ENCODE data around the gene ANKS6. TPM values are rescaled to one million over a fixed set of nuclear protein-coding genes. Genes with fewer than 3 reads are reported as not detected.

Gene ANKS6
- total and polyA plus RNA-seq, 9 of the 15 experiments (the other 6 are each of a cell fraction or from before 2014, with no cell fraction given): 9.9 to 74.5 (median 36.9) TPM

DNA sequence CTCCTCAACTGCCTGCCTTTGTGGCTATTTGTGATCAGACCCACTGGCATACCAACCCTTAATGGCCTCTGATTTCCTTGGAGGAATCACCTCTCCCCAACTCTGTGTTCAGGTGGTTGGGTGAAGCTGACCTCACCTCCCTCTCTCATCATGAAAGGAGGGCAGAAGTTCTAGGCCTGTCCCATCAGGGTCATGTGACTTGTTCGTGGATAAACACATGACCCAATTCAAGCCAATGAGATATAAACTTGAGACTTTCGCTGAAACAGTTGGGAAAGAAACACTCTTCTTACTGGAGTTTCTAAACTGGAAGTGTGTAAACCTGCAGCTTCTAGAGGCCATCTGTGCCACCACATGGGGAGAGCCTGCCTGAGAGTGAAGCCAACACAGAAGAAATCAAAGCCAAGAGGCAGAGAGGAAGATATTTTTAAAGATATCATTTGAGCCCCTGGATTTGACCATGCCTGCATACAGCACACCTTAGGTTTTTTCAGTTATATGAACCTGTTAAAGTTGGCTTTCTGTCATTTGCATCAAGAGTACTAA is 93.4 kb downstream of the ANKS6 start (continued):
- TF ChIP-seq, protein P1, sequence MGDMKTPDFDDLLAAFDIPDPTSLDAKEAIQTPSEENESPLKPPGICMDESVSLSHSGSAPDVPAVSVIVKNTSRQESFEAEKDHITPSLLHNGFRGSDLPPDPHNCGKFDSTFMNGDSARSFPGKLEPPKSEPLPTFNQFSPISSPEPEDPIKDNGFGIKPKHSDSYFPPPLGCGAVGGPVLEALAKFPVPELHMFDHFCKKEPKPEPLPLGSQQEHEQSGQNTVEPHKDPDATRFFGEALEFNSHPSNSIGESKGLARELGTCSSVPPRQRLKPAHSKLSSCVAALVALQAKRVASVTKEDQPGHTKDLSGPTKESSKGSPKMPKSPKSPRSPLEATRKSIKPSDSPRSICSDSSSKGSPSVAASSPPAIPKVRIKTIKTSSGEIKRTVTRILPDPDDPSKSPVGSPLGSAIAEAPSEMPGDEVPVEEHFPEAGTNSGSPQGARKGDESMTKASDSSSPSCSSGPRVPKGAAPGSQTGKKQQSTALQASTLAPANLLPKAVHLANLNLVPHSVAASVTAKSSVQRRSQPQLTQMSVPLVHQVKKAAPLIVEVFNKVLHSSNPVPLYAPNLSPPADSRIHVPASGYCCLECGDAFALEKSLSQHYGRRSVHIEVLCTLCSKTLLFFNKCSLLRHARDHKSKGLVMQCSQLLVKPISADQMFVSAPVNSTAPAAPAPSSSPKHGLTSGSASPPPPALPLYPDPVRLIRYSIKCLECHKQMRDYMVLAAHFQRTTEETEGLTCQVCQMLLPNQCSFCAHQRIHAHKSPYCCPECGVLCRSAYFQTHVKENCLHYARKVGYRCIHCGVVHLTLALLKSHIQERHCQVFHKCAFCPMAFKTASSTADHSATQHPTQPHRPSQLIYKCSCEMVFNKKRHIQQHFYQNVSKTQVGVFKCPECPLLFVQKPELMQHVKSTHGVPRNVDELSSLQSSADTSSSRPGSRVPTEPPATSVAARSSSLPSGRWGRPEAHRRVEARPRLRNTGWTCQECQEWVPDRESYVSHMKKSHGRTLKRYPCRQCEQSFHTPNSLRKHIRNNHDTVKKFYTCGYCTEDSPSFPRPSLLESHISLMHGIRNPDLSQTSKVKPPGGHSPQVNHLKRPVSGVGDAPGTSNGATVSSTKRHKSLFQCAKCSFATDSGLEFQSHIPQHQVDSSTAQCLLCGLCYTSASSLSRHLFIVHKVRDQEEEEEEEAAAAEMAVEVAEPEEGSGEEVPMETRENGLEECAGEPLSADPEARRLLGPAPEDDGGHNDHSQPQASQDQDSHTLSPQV (IDR thresholded peaks at IDR 0.05): no peak
- TF ChIP-seq, protein P2, sequence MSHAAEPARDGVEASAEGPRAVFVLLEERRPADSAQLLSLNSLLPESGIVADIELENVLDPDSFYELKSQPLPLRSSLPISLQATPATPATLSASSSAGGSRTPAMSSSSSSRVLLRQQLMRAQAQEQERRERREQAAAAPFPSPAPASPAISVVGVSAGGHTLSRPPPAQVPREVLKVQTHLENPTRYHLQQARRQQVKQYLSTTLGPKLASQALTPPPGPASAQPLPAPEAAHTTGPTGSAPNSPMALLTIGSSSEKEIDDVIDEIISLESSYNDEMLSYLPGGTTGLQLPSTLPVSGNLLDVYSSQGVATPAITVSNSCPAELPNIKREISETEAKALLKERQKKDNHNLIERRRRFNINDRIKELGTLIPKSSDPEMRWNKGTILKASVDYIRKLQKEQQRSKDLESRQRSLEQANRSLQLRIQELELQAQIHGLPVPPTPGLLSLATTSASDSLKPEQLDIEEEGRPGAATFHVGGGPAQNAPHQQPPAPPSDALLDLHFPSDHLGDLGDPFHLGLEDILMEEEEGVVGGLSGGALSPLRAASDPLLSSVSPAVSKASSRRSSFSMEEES (CRISPR knock-in tag; IDR thresholded peaks at IDR 0.05): peak; percentile 86

DNA sequence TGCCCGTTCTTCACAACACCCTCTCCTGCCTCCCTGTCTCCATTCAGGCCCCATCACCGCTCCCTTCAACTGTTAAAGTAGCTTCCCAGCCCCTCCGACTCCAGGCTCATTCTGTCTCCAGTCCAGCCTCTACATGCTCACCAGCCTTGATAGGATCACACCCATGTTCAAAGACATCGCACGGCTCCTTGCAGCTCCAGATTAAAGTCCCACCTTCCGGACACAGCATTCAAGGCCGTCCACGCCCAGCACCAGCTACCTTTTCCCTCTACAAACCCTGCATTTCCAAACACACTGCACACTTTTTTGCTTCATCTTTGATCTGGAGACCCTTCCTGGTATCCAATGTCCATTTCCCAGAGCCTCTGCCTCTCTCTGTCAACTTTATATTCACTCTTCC is 94.0 kb downstream of the ANKS6 start:
- Histone ChIP-seq H3K4me3 (no peak overlapping the region), H3K27ac (ENCODE audit: extremely low read depth, low read depth, low read length) (no peak overlapping the region), H3K9ac (ENCODE audit: insufficient read depth in 1 of 2, low read depth in 2 of 2, low read length in 2 of 2) (no peak overlapping the region), H3K79me2 (ENCODE audit: control insufficient read depth, insufficient read depth, low read length) (no peaks in the 10 kb centered on the region), H3K4me1 (replicated peaks in 1 of 2; ENCODE audit: control insufficient read depth in 2 of 2, insufficient read depth in 2 of 2, low read length in 2 of 2) (peaks cover 0 to 6% of the 10 kb centered on the region in 2 experiments; a peak in 3 of 5 replicates), H4K20me1 (replicated peaks; ENCODE audit: control insufficient read depth, insufficient read depth, low read length) (peaks cover 1% of the 10 kb centered on the region; the same call in 1 of the 2 replicates), H3K36me3 (ENCODE audit: control insufficient read depth, insufficient read depth, low read length) (no peaks in the 10 kb centered on the region), H3K4me2 (ENCODE audit: insufficient read depth, low read length) (no peak overlapping the region), H3K9me3 (replicated peaks; ENCODE audit: control insufficient read depth, insufficient read depth, low read depth, low read length) (no peaks in the 10 kb centered on the region), H2AFZ (ENCODE audit: low read depth, low read length) (no peak overlapping the region), H3K27me3 (ENCODE audit: control insufficient read depth in 2 of 2, insufficient read depth in 2 of 2, low read length in 2 of 2) (peaks cover 22 to 52% of the 10 kb centered on the region in 2 experiments), H3K9me1 (ENCODE audit: control insufficient read depth, insufficient read depth, low read length) (no peaks in the 10 kb centered on the region)
- CTCF ChIA-PET (ENCODE audit: low intra/inter-chr PET ratio): no interaction called here
- DNase-seq (ENCODE audit: extremely low read depth in 1 of 4, low spot score in 3 of 4) (no peak), FAIRE-seq (no peak), ATAC-seq (no peak)
- in situ Hi-C loops (cut with MboI): loop anchor here (5.0 kb wide), 1 partner anchor 390 kb away; no protein-coding TSS in a partner anchor
- intact Hi-C loops (cut with micrococcal nuclease): no loop called here
- BruUV-seq (replicated peaks): no TSS peak
- no peak for TF ChIP-seq KLF16 (IDR thresholded peaks at IDR 0.05)
- no peak for TF ChIP-seq ILF3 (IDR thresholded peaks at IDR 0.05; ENCODE audit: borderline replicate concordance)
- 0 out of 2 replicates have a peak, but pooled peaks have one; percentile 26 for TF ChIP-seq ZNF134 (CRISPR knock-in tag; conservative IDR thresholded peaks at IDR 0.05)
- TF ChIP-seq, protein P3, sequence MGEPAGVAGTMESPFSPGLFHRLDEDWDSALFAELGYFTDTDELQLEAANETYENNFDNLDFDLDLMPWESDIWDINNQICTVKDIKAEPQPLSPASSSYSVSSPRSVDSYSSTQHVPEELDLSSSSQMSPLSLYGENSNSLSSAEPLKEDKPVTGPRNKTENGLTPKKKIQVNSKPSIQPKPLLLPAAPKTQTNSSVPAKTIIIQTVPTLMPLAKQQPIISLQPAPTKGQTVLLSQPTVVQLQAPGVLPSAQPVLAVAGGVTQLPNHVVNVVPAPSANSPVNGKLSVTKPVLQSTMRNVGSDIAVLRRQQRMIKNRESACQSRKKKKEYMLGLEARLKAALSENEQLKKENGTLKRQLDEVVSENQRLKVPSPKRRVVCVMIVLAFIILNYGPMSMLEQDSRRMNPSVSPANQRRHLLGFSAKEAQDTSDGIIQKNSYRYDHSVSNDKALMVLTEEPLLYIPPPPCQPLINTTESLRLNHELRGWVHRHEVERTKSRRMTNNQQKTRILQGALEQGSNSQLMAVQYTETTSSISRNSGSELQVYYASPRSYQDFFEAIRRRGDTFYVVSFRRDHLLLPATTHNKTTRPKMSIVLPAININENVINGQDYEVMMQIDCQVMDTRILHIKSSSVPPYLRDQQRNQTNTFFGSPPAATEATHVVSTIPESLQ (CRISPR knock-in tag; IDR thresholded peaks at IDR 0.05): no peak
- TF ChIP-seq SAFB (IDR thresholded peaks at IDR 0.05; ENCODE audit: borderline replicate concordance, low read depth, low read length): no peak
- no peak for TF ChIP-seq DACH1 (IDR thresholded peaks at IDR 0.05; ENCODE audit: partially characterized antibody)
- TF ChIP-seq, protein P4, sequence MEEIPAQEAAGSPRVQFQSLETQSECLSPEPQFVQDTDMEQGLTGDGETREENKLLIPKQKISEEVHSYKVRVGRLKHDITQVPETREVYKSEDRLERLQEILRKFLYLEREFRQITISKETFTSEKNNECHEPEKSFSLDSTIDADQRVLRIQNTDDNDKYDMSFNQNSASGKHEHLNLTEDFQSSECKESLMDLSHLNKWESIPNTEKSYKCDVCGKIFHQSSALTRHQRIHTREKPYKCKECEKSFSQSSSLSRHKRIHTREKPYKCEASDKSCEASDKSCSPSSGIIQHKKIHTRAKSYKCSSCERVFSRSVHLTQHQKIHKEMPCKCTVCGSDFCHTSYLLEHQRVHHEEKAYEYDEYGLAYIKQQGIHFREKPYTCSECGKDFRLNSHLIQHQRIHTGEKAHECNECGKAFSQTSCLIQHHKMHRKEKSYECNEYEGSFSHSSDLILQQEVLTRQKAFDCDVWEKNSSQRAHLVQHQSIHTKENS (CRISPR knock-in tag; IDR thresholded peaks at IDR 0.05): no peak
- 18% methylated on average over 8 of the region's 8 CpGs for WGBS (ENCODE audit: insufficient coverage, low coverage, missing lambda C conversion rate)
- POLR2A ChIA-PET: interaction anchor here (0.6 kb wide), 2 partner anchors 91 to 317 kb away, joined by 3 read pairs; no protein-coding TSS in a partner anchor

All from K562 (cell line).